Retinal pigment epithelial cell (primary cell): ENCODE data around the gene DIP2B.

Experiments used
- DNase-seq: peaks from one replicate; pipeline ENCODE4 v3.0.0-alpha.2; 2010; ENCODE audit warnings: low read depth
- H3K4me3 ChIP-seq: 2 replicates; pipeline ENCODE4 v1.5.1; 2011; ENCODE audit warnings: mild to moderate bottlenecking, low read length, control low read depth, moderate library complexity
- CTCF ChIP-seq: conservative IDR thresholded peaks from 2 replicates; pipeline ENCODE4 v1.5.1; 2011; ENCODE audit warnings: low read depth, low read length, control low read depth, inconsistent platforms

Gene DIP2B

GRCh38 chr12:50772470-50772869 is 267.7 kb downstream of the DIP2B start:
- no peak for TF ChIP-seq CTCF
- no peak for DNase-seq
- no peak overlapping the region for H3K4me3 ChIP-seq

GRCh38 chr12:50772877-50773276 is 268.1 kb downstream of the DIP2B start:
- H3K4me3 ChIP-seq = no peak overlapping the region
- DNase-seq = no peak
- TF ChIP-seq CTCF = no peak

GRCh38 chr12:50775251-50775650 is 270.5 kb downstream of the DIP2B start:
- no peak for TF ChIP-seq CTCF
- H3K4me3 ChIP-seq = no peak overlapping the region

GRCh38 chr12:50776749-50777728 is 272.3 kb downstream of the DIP2B start:
- no peak for DNase-seq
- TF ChIP-seq CTCF = no peak
- no peak overlapping the region for H3K4me3 ChIP-seq

More at GRCh38 chr12:50775251-50775650, 270.5 kb downstream of the DIP2B start:
- no peak for DNase-seq

- no peak for DNase-seq
- no peak overlapping the region for H3K4me3 ChIP-seq
- no peak for TF ChIP-seq CTCF
These were observed 274.1 kb downstream of the DIP2B start for GRCh38 chr12:50778663-50779590.

- no peak for TF ChIP-seq CTCF
- no peak for DNase-seq
- H3K4me3 ChIP-seq = no peak overlapping the region
These were observed 275.2 kb downstream of the DIP2B start for GRCh38 chr12:50780013-50780412.
